Keratinocyte (primary cell): ENCODE measurements around the gene ARFRP1.

ENCODE experiments used
- CTCF ChIP-seq, 3 experiments: IDR thresholded peaks in 1 of 3; conservative IDR thresholded peaks in 1 of 3; optimal IDR thresholded peaks in 1 of 3; 2 replicates in 2 of 3; 3 replicates in 1 of 3; pipeline versions ENCODE3 to v1.5.1; 2011; ENCODE audit warnings: low read length in 3 of 3, mild to moderate bottlenecking in 3 of 3, moderate library complexity in 2 of 3, control low read depth in 1 of 3, inconsistent platforms in 1 of 3; ENCODE audit not compliant: insufficient read depth in 2 of 3; ENCODE audit errors: extremely low read depth in 1 of 3
- EZH2 ChIP-seq: IDR thresholded peaks from one replicate; pipeline ENCODE4 v1.6.1; 2012; ENCODE audit warnings: inconsistent platforms, mild to moderate bottlenecking, low read length, moderate library complexity

- TF ChIP-seq CTCF (optimal IDR thresholded peaks at IDR 0.05 in 1 of 3, IDR thresholded peaks at IDR 0.05 in 1 of 3, conservative IDR thresholded peaks at IDR 0.05 in 1 of 3; ENCODE audit: extremely low read depth in 1 of 3, insufficient read depth in 2 of 3, low read length in 3 of 3) (no peak), EZH2 (no peak)
These were observed 43.2 kb upstream of the ARFRP1 start for GRCh38 chr20:63750807-63751470.
